Stimulated activated CD4-positive, alpha-beta T cell treated with anti-CD3 and anti-CD28 coated beads, Interleukin-1b, Interleukin-23, amount 100 ng/mL, for 4 hours (primary cell): ENCODE results near the gene SCRT2.

Experiments used
- DNase-seq, 2 donors: peaks; one replicate each; pipeline ENCODE4 v3.0.0-alpha.2; 2020; ENCODE audit warnings: low read depth in 2 of 2

SCRT2 gene

DNA sequence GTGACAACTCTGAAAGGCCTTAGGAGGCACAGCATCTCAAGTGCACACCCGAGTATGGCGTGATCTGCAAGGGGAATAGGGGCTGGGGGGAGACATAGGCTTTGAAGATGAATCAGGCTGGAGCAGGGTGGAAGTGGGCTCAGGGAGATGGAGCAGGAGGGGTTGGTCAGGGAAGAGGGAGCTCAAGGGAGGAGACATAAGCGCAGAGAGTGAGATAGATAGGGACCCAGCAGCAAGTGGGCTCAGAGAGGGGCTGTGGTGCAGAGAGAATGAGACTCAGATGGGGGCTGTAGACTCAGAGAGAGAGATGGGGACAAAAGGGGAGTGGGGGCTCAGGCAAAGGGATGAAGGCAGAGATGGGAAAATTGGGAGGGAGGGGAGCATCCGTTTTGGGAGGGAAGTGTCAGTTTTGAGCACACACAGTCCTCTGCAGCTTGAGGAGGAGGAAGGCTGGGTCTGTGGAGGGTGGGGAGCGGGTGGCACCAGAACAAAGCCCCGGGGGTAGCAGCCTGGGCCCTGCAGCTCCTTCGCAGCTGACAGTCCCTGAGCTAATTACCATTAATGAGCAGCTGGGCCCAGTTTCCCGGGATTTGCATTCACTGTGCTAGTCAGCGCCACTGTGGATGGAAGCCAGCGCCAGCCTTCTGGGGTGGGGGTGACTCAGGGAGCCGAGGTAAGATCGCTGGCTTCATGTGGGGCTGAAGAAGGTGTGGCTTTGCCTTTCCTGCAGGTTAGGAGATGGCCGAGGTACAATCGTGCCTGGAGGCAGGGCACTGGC is 41.3 kb downstream of the SCRT2 start:
- no peak for DNase-seq

DNA sequence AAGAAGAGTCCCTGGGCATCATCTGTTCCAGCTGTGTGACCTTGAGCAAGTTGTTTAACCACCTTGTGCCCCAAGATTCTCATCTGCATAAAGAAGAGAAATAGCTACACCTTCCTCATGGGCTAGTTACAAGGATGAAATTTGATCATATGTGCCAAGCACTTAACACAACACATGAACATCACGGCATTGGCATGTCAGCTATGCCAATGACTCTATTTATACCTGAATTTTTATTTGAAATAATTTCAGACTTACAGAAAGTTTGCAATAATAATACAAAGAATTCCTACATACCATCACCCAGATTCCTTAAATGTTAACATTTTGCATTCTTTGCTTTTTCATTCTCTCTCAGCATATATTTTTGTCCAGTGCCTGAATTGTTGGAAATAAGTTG is 44.5 kb downstream of the SCRT2 start:
- no peak for DNase-seq

DNA sequence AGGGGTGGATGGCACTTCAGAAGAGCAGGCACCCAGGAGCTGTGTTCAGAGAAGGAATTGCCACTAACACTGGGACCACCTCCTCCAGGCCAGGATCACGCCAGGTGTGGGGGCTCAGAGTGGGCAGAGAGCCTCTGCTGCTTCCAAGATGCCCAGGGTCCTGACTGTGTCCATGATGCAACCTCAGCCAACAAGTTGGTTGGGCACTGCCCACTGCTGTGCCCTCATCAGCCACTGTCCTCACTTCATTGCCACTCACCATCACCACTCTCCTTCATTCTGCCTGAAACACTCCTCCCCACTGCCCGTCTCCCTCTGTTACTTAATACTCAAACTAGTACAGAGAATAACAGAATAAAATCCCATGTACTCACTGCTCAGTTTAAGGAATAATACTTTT is 49.0 kb downstream of the SCRT2 start:
- no peak for DNase-seq

DNA sequence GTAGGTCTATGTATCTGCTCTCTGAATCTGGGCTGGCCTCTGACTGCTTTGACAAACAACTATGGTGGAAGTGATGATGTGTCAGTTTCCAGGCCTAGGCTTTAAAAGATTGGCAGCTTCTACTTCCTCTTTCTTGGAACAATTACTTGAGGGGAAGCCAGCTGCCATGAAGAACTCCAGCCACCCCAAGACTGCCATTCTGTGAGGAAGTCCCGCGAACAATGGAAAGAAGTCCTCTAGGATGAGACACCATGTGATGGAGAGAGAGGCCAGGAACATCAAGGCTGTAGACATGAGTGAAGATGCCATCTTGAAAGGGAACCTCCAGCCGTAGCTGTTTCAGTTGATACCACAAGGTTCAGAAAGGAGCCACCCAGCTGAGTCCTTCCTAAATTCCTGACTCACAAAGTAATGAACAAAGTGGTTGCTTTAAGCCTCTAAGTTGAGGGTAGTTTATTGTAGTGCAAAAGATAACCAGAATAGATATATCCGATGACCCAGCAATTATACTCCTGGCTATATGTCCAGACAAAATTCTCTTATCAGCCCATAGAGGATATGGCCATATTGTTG is 50.2 kb downstream of the SCRT2 start:
- no peak for DNase-seq

DNA sequence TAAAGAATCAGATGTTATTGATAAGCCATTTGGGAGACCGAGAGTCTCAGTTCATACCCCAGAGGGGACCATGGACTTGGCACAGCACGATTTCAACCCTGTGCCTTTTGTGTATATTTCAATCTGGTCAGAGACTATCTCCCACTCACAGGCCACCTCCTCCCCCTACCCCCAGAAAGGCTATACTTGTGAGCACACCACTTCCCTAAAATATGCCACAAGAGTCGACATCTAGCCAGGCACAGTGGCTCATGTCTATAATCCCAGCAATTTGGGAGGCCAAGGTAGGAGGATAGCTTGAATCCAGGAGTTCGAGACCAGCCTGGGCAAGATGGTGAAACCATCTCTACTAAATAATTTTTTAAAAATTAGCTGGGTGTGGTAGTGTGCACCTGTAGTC is 51.9 kb downstream of the SCRT2 start:
- DNase-seq: no peak

DNA sequence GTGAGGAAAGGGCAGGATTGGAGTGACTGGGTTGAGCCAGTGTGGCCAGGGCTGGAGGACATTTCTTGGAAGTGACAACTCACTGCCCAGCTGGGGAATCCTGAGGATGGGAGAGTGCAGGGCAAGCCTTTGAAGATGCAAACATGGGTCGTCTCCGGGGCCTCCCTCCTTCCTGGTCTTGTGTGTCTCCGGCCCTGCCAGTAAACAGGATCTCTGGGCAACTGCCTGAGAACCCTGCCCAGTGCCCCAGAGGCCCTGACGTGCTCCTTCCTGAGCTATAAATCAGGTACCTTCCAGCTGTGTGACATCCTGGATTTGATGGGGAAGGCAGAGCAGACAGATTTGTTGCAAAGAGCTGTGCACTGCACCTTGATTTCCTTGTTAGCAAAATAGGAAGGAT is 52.6 kb downstream of the SCRT2 start:
- DNase-seq: no peak

DNA sequence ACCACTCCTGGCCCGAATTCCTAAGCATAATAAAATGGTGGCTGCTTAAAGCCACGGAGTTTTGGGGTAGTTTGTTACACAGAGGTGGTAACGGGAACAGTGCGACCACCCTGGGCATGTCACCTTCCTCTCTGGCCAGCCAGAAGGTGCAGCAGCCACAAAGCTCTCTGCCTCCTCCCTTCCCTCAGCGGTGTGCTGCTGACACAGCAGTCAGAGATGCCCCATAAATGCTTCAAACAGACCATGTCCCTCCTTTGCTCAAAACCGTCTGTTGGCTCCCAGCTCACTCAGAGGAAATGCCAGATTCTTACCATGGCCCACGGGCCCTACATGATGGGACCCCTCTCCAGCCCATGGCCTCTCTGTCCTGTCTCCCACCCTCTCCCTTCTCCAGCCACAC is 53.4 kb downstream of the SCRT2 start:
- no peak for DNase-seq

DNA sequence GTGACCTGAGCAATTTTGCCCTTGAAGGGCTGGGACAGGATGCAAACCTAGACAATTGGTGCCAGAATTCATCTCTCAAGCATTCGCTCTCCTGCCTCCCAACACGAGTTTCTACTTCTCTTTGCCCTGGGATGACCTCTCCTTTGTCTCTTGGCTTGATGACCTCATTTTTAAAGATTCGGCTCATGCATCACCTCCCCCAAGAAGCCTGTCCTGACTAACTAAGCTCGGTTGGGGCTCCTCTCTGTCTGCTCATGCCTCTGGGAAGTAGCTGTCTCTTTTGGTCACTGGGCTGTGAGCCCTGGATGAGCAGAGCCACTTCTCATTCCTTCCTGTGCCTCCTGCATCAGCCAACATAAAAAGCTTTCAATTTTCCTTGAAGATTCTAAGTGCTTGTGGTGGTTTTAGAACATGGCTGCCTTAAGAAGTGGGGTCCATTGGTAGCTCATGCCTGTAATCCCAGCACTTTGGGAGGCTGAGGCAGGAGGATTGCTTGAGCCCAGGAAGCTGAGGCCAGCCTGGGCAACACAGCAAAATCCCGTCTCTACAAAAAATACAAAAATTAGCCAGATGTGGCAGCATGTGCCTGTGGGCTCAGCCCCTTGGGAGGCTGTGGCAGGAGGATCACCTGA is 54.4 kb downstream of the SCRT2 start:
- no peak for DNase-seq

DNA sequence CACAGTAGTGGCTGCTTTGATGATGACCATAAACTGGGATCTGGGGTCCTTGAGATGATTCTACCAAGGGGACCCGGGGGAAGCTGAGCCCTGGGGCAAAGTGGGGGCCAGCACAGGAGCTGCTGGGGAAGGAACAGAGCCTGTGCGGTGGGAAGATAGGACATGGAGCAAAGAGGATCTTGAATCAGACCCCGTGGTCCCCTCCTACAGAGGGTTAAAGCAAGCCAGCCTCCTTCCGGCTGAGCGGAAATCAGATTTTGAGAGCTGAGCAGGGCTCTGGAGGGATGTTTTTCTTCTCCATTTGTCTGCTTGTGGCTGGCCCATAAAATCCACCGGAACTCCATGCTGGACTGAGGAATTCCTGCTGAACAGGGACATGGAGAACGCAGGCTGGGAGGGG is 55.4 kb downstream of the SCRT2 start:
- no peak for DNase-seq

DNA sequence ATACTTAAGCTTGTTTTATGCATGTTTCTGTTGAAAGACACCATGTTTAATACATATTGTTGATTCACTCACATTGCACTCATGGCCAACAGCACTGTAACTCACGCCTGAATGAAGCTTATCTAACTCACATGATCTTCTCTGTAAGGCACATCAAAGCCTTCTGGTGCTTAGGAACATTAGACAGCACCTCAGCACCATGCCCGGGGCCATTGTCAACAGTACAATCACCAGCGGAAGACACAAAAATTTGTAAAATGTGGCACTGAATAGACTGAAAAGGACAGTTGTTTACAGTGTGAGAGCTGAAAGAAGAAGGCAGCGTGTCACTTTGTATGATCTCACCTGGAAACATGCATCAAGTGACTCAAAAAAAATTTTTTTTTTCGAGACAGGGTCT is 56.6 kb downstream of the SCRT2 start:
- DNase-seq: no peak

DNA sequence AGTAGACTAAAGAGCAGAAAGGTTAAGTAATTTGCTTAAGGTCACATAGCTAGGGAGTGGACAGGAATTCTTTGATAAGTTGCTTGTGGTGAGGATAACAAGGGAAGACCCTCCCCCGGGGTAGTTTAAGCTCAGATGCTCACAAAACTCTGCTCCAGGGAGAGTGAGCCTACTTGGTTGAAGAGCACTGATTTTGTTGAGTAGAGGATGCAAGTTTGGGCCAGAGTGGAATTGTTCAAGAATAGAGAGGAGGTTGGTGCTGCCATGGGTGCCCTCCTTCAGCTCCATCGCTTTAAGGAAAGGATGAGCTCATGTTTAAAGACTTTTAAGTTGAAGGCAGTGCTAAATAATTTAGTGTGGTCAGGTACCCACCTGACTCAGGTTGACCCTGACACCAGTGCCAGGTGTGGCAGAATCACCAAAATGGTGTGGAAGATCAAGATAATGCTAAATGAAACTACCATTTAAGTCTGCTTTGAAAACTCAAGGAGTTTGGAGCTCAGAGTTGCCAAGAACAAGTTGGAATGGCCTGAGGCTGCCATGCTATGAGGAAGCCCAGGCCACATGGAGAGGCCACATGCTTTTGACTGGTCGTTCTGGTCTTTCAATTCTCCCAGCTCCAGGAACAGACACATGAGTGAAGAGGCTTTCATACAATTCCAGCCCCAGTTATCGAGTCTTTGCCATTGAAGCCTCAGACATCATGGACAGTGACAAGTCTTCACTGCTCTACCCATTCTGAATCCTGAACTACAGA is 57.5 kb downstream of the SCRT2 start:
- no peak for DNase-seq

DNA sequence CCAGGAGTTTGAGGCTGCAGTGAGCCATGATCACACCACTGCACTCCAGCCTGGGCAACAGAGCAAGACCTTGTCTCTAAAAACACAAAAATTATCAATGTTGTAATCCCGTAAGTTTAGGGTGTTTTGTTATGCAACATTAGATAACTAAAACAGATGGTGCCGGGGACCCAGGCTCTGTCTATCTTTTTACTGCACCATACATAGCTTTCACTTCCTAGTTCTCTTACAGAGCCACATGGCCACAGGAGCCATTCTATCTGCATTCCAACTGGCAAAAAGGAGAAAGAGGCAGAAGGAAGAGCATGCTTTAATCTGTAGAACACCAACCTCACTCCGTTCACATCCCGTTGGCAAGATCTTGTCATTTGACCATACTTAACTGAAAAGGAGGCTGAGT is 60.1 kb downstream of the SCRT2 start:
- no peak for DNase-seq

DNA sequence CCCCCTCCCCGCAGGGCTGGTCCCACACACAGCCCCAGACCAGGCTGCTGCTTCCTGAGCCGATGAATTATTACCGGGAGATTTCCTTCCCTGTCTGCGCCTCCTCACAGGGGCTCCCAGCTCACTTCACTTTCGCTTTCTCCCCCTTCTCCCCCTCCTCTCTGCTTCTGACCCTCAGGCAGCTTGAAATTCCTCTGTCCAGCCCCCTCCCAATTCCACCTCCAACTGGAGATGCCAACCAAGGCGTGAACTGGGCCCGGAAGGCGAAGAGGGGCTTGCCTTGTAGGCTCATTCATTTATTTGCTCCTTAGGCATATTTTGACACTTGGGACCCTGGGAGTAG is 63.8 kb downstream of the SCRT2 start:
- no peak for DNase-seq
